HepG2 (cell line): Measurements from ENCODE around the gene SLC18A3. TPM values are rescaled to one million over a fixed set of nuclear protein-coding genes. Genes with fewer than 3 reads are reported as not detected.

Source experiments
- ATAC-seq: fragments of 200-7000 bp; cut with Tn5 transposase; 3 replicates; pipeline ENCODE4 v1.9.1; 2020; ENCODE audit warnings: mild to moderate bottlenecking, moderate library complexity
- BruUV-seq: library from RNA; stranded (reverse); fragments of 400-500 nt; replicated peaks from 2 replicates; lab custom pipeline; 2021; lab: Mats Ljungman, UMichigan
- CTCF ChIA-PET: fragments of 300-600 bp; formaldehyde crosslinking; extraction: SDS; loops from one replicate; lab custom pipeline; 2021; ENCODE audit warnings: low total read pairs, inconsistent platforms, low intra/inter-chr PET ratio; lab: Yijun Ruan, JAX
- POLR2A ChIA-PET: fragments of 350-600 bp; sonication (Branson Sonifier 250); formaldehyde crosslinking; loops from one replicate; lab custom pipeline; 2020; ENCODE audit warnings: antibody characterized with exemption, inconsistent platforms; lab: Yijun Ruan, JAX
- DNase-seq: peaks from one replicate; pipeline ENCODE4 v3.0.0-alpha.2; 2015; ENCODE audit warnings: low spot score
- FAIRE-seq: peaks from 3 replicates; lab custom pipeline; 2011; peaks lifted over from hg19 to GRCh38; lab: Jason Lieb, UNC
- H2AFZ ChIP-seq: one replicate; pipeline ENCODE4 v1.6.1; 2011; ENCODE audit warnings: low read length, inconsistent platforms
- H3K27ac ChIP-seq: fragments of 300-600 bp; 3 replicates; pipeline ENCODE4 v1.8.0; 2011; ENCODE audit warnings: mixed run types, mild to moderate bottlenecking, mixed read lengths, low read length, inconsistent platforms; ENCODE audit not compliant: insufficient read depth; ENCODE audit errors: extremely low read length
- H3K27me3 ChIP-seq, 2 experiments: fragments of 200-600 bp in 1 of 2; 2 replicates in 1 of 2; 3 replicates in 1 of 2; pipeline versions ENCODE4 v1.6.0 to v1.8.0; 2011; ENCODE audit warnings: low read length in 2 of 2, mild to moderate bottlenecking in 2 of 2, moderate library complexity in 2 of 2, inconsistent platforms in 1 of 2; ENCODE audit not compliant: insufficient read depth in 2 of 2, control insufficient read depth in 1 of 2
- H3K36me3 ChIP-seq, 2 experiments: fragments of 200-600 bp in 1 of 2; replicated peaks in 1 of 2; 2 replicates in 1 of 2; 3 replicates in 1 of 2; pipeline versions ENCODE4 v1.5.1 to v1.8.0; 2011; ENCODE audit warnings: low read length in 2 of 2, inconsistent platforms in 1 of 2; ENCODE audit not compliant: insufficient read depth in 2 of 2, control insufficient read depth in 1 of 2
- H3K4me1 ChIP-seq: 2 replicates; pipeline ENCODE4 v1.5.1; 2012; ENCODE audit warnings: low read length, inconsistent platforms; ENCODE audit not compliant: insufficient read depth
- H3K4me2 ChIP-seq: 2 replicates; pipeline ENCODE4 v1.6.0; 2011; ENCODE audit warnings: low read depth, low read length, inconsistent platforms
- H3K4me3 ChIP-seq, 3 experiments: fragments of 200-600 bp in 1 of 3; sonication (generic), shearing (Covaris generic) in 1 of 3; replicated peaks in 1 of 3; 2 replicates each; pipeline ENCODE4 v1.5.1; 2011 to 2016; ENCODE audit warnings: low read length in 3 of 3, inconsistent platforms in 2 of 3, low read depth in 2 of 3, mild to moderate bottlenecking in 2 of 3, control low read depth in 1 of 3, mixed read lengths in 1 of 3; ENCODE audit not compliant: insufficient read depth in 1 of 3
- H3K79me2 ChIP-seq: one replicate; pipeline ENCODE4 v1.6.1; 2011; ENCODE audit warnings: low read length, inconsistent platforms; ENCODE audit not compliant: insufficient read depth
- H3K9ac ChIP-seq: 2 replicates; pipeline ENCODE4 v1.6.0; 2011; ENCODE audit warnings: mild to moderate bottlenecking, low read depth, low read length, inconsistent platforms; ENCODE audit not compliant: insufficient read depth
- H3K9me3 ChIP-seq: 2 replicates; pipeline ENCODE4 v1.5.1; 2012; ENCODE audit warnings: mild to moderate bottlenecking, low read length
- H4K20me1 ChIP-seq: 2 replicates; pipeline ENCODE4 v1.6.0; 2011; ENCODE audit warnings: inconsistent platforms, mild to moderate bottlenecking, low read length, moderate library complexity; ENCODE audit not compliant: insufficient read depth
- BORCS8-MEF2B ChIP-seq: sonication (generic); formaldehyde crosslinking; IDR thresholded peaks from 2 replicates; pipeline ENCODE4 v1.8.0; 2022; ENCODE audit warnings: mild to moderate bottlenecking, missing genetic modification reagents
- CBX2 ChIP-seq, 2 experiments: fragments of 200-600 bp in 1 of 2; sonication (generic); formaldehyde crosslinking in 1 of 2; IDR thresholded peaks; 2 replicates each; pipeline versions ENCODE4 v1.7.0 to v1.8.1; 2018 to 2022; ENCODE audit warnings: low read depth in 2 of 2, low read length in 1 of 2, mild to moderate bottlenecking in 1 of 2, missing genetic modification reagents in 1 of 2
- MTF2 ChIP-seq: sonication (generic); formaldehyde crosslinking; IDR thresholded peaks from 2 replicates; pipeline ENCODE4 v1.5.0; 2020; ENCODE audit warnings: missing genetic modification reagents, borderline replicate concordance
- RXRA ChIP-seq: sonication (generic); formaldehyde crosslinking; IDR thresholded peaks from 2 replicates; pipeline ENCODE4 v1.5.1; 2020; ENCODE audit warnings: missing genetic modification reagents
- SRSF1 ChIP-seq: fragments of 200-400 bp; formaldehyde crosslinking; optimal IDR thresholded peaks from 2 replicates; pipeline ENCODE3; 2017; ENCODE audit warnings: mild to moderate bottlenecking, low read depth, low read length, moderate library complexity
- TARDBP ChIP-seq: sonication (generic); formaldehyde crosslinking; IDR thresholded peaks from 2 replicates; pipeline ENCODE4 v1.8.0; 2022; ENCODE audit warnings: mild to moderate bottlenecking, missing genetic modification reagents
- ZIK1 ChIP-seq: sonication (generic); formaldehyde crosslinking; IDR thresholded peaks from 2 replicates; pipeline ENCODE4 v1.5.0; 2020; ENCODE audit warnings: mild to moderate bottlenecking, low read depth, missing genetic modification reagents, borderline replicate concordance
- ZNF382 ChIP-seq: sonication (generic); formaldehyde crosslinking; IDR thresholded peaks from 2 replicates; pipeline ENCODE4 v1.5.0; 2020; ENCODE audit warnings: missing genetic modification reagents, mild to moderate bottlenecking, borderline replicate concordance
- ZNF737 ChIP-seq: sonication (generic); formaldehyde crosslinking; IDR thresholded peaks from 2 replicates; pipeline ENCODE4 v1.5.0; 2020; ENCODE audit warnings: missing genetic modification reagents, mild to moderate bottlenecking, borderline replicate concordance
- ZNF775 ChIP-seq: sonication (generic); formaldehyde crosslinking; IDR thresholded peaks from 2 replicates; pipeline ENCODE4 v1.4.0; 2020; ENCODE audit warnings: missing genetic modification reagents, mild to moderate bottlenecking, moderate library complexity, borderline replicate concordance
- WGBS: methylation state at CpG from one replicate; pipeline ENCODE4 v1.1.6; 2017; ENCODE audit warnings: low lambda C conversion rate; 5-methylcytosine and 5-hydroxymethylcytosine counted together
- in situ Hi-C: cut with HindIII; loops from 2 replicates; pipeline ENCODE4 v1.10.0; 2017; ENCODE audit warnings: low pct_unique_long_range_greater_than_20kb; ENCODE audit not compliant: extremely low pct_ligation_motif_present
- intact Hi-C: fragments of 100-400 bp; cut with micrococcal nuclease; formaldehyde crosslinking; loops from one replicate; pipeline ENCODE4 v1.10.0; 2022; ENCODE audit not compliant: unreplicated experiment
- polyA plus RNA-seq, 8 experiments: library from polyadenylated mRNA; depleted of rRNA in 3 of 8; stranded (reverse) in 7 of 8; unstranded in 1 of 8; fragments of >200 nt; fragmentation: Illumina TruSeq in 4 of 8; extraction: Trizol in 4 of 8; gene quantifications; 2 replicates each; pipeline versions ENCODE4 v1.2.1 to v1.2.3, GENCODE V29; 2011 to 2016; ENCODE audit warnings: low read depth in 4 of 8, missing spikeins in 1 of 8, mixed read lengths in 1 of 8; ENCODE audit not compliant: insufficient read depth in 1 of 8
- total RNA-seq, 5 experiments: library from RNA; depleted of rRNA; stranded (reverse); fragments of >200 nt; fragmentation: Illumina TruSeq; extraction: Trizol; gene quantifications; 2 replicates each; pipeline ENCODE4 v1.2.3, GENCODE V29; 2016; ENCODE audit warnings: low read depth in 1 of 5

The SLC18A3 gene
- total and polyA plus RNA-seq, 2 of the 13 experiments (the other 11 are each of a cell fraction or from before 2014, with no cell fraction given) = not detected

DNA sequence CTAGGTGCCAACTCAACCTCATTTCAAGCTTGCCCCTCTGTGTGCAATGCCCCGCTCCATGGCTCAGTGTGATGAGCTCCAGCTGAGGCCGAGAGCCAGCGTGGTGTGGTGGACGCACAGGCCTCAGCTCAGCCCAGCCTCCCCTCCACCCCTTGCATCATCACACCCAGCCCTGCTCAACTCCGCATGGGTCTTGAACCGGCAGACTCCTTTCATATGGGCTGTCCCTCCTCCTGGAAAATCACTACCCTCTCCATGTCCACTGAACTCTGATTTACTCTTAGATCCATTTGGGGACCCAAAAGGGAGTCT is 16.6 kb upstream of the SLC18A3 start:
- no peaks in the 10 kb centered on the region for H3K79me2 ChIP-seq
- no peaks in the 10 kb centered on the region for H3K36me3 ChIP-seq
- TF ChIP-seq SRSF1 = no peak
- no peak for TF ChIP-seq TARDBP (CRISPR knock-in tag)
- TF ChIP-seq MTF2 (CRISPR knock-in tag) = no peak
- TF ChIP-seq ZNF382 (CRISPR knock-in tag) = no peak
- no peak for TF ChIP-seq ZIK1 (CRISPR knock-in tag)
- no peak for TF ChIP-seq RXRA
- TF ChIP-seq ZNF775 (CRISPR knock-in tag) = no peak
- TF ChIP-seq CBX2 (IDR thresholded peaks at IDR 0.05; ENCODE audit: low read depth, low read length) = no peak
- no peak for TF ChIP-seq CBX2 (CRISPR knock-in tag; IDR thresholded peaks at IDR 0.05; ENCODE audit: low read depth)
- TF ChIP-seq ZNF737 = no peak
- no peak for TF ChIP-seq BORCS8-MEF2B (CRISPR knock-in tag)
- no TSS peak for BruUV-seq
- ChIA-PET POLR2A (no interaction called here), CTCF (interaction anchor here (2.4 kb wide), 1 partner anchor 630 kb away, joined by 7 read pairs; no protein-coding TSS in a partner anchor)
- intact Hi-C loops (loop anchor here (2.0 to 5.0 kb wide), 3 partner anchors 169 to 631 kb away; partner anchors contain the start of gene OGDHL), in situ Hi-C loops (loop anchor here (10.0 to 25.0 kb wide), 2 partner anchors 171 to 619 kb away; partner anchors contain the start of gene OGDHL)
- DNase-seq (no peak), ATAC-seq (0 out of 3 replicates have a peak, but pooled peaks have one; percentile 8), FAIRE-seq (no peak)
- H3K27ac ChIP-seq = no peak overlapping the region
- no peaks in the 10 kb centered on the region for H4K20me1 ChIP-seq
- H3K9me3 ChIP-seq = no peaks in the 10 kb centered on the region
- peaks cover 12% of the 10 kb centered on the region; the same call in 1 of the 2 replicates for H3K4me1 ChIP-seq
- no peak overlapping the region for H3K4me3 ChIP-seq
- no peak overlapping the region for H2AFZ ChIP-seq
- WGBS = 54% methylated on average over 3 of the region's 6 CpGs
- H3K9ac ChIP-seq = no peak overlapping the region
- no peak overlapping the region for H3K4me2 ChIP-seq
- peaks cover 0 to 13% of the 10 kb centered on the region in 2 experiments; a peak in 2 of 5 replicates for H3K27me3 ChIP-seq
